HPDE6-E6E7 (cell line): Measurements from ENCODE around the gene CLASP1.
"Not testable (repeated sequence)": the region's sequence is repeated elsewhere in the genome, so short reads cannot be mapped to it uniquely, and the experiment has no call there.

Experiments
- DNase-seq: peaks from one replicate; pipeline ENCODE4 v3.0.0; 2011; ENCODE audit warnings: missing footprints; ENCODE audit errors: extremely low spot score

CLASP1 gene

GRCh38 chr2:121649149-121649595 is at the start of gene CLASP1:
TSS of gene CLASP1 (minus strand) at chr2:121649462. CDS start at chr2:121605895, 43,567 bp downstream.
- DNase-seq = peak; percentile 98

- no peak for DNase-seq
Observed at GRCh38 chr2:121698318-121698930, 49.2 kb upstream of the CLASP1 start.

- DNase-seq = no peak
Observed at GRCh38 chr2:121697108-121697631, 47.9 kb upstream of the CLASP1 start.

- no peak for DNase-seq
Observed at GRCh38 chr2:121696410-121696930, 47.2 kb upstream of the CLASP1 start.

- no peak for DNase-seq
Observed at GRCh38 chr2:121695171-121695451, 45.8 kb upstream of the CLASP1 start.

GRCh38 chr2:121694398-121695170 is 45.3 kb upstream of the CLASP1 start:
- DNase-seq = no peak

- DNase-seq = not testable (repeated sequence)
Observed at GRCh38 chr2:121690572-121690971, 41.3 kb upstream of the CLASP1 start.

GRCh38 chr2:121690095-121690494 is 40.8 kb upstream of the CLASP1 start:
- DNase-seq = no peak

GRCh38 chr2:121689356-121689755 is 40.1 kb upstream of the CLASP1 start:
- no peak for DNase-seq

GRCh38 chr2:121688820-121689219 is 39.6 kb upstream of the CLASP1 start:
- DNase-seq = no peak

- DNase-seq = no peak
Observed at GRCh38 chr2:121686902-121687301, 37.6 kb upstream of the CLASP1 start.

GRCh38 chr2:121686218-121686617 is 37.0 kb upstream of the CLASP1 start:
- DNase-seq = no peak

- no peak for DNase-seq
Observed at GRCh38 chr2:121682396-121683298, 33.4 kb upstream of the CLASP1 start.

GRCh38 chr2:121677855-121678254 is 28.6 kb upstream of the CLASP1 start:
- no peak for DNase-seq

GRCh38 chr2:121671621-121672020 is 22.4 kb upstream of the CLASP1 start:
- DNase-seq = not testable (repeated sequence)

GRCh38 chr2:121670181-121670580 is 20.9 kb upstream of the CLASP1 start:
- no peak for DNase-seq

GRCh38 chr2:121667618-121668017 is 18.4 kb upstream of the CLASP1 start:
- DNase-seq = no peak

- DNase-seq = no peak
Observed at GRCh38 chr2:121666042-121666441, 16.8 kb upstream of the CLASP1 start.

- peak; percentile 74 for DNase-seq
Observed at GRCh38 chr2:121665504-121665903, 16.2 kb upstream of the CLASP1 start.

- DNase-seq = no peak
Observed at GRCh38 chr2:121664713-121665112, 15.5 kb upstream of the CLASP1 start.

GRCh38 chr2:121664086-121664485 is 14.8 kb upstream of the CLASP1 start:
- peak; percentile 70 for DNase-seq

GRCh38 chr2:121663434-121663833 is 14.2 kb upstream of the CLASP1 start:
- DNase-seq = no peak
